Activated T-helper 2 cell treated with anti-CD3 and anti-CD28 coated beads, Interferon-gamma antibody, Interleukin-2, Interleukin-4, amounts not matched to agents 10 μg/mL and 5 μg/mL and 100 μg/mL, durations not matched to agents 14 hours and 24 hours and 36 hours (primary cell): Measurements from ENCODE around the gene LTBP1. TPM values are rescaled to one million over a fixed set of nuclear protein-coding genes. Genes with fewer than 3 reads are reported as not detected.
"Not testable (repeated sequence)": the region's sequence is repeated elsewhere in the genome, so short reads cannot be mapped to it uniquely, and the experiment has no call there.

Experiments
- DNase-seq: peaks from one replicate; pipeline ENCODE4 v3.0.0; 2021; ENCODE audit warnings: low spot score
- H3K27ac Mint-ChIP-seq: one replicate; pipeline ENCODE4 v1.8.0; 2021; ENCODE audit warnings: mixed read lengths
- H3K27me3 Mint-ChIP-seq: one replicate; pipeline ENCODE4 v1.8.0; 2021; ENCODE audit warnings: low read depth, mixed read lengths
- H3K36me3 Mint-ChIP-seq: one replicate; pipeline ENCODE4 v1.8.0; 2021; ENCODE audit warnings: low read depth, mixed read lengths
- H3K4me1 Mint-ChIP-seq: one replicate; pipeline ENCODE4 v1.8.0; 2021; ENCODE audit warnings: low read depth, mixed read lengths
- H3K4me3 Mint-ChIP-seq: one replicate; pipeline ENCODE4 v1.8.0; 2021; ENCODE audit warnings: low read depth, mild to moderate bottlenecking, moderate library complexity, mixed read lengths
- H3K9me3 Mint-ChIP-seq: one replicate; pipeline ENCODE4 v1.8.0; 2021; ENCODE audit warnings: mixed read lengths
- intact Hi-C: fragments of 100-400 bp; cut with micrococcal nuclease; formaldehyde crosslinking; loops from one replicate; pipeline ENCODE4 v1.15.1; 2023
- total RNA-seq: library from RNA; stranded (reverse); gene quantifications from 2 replicates; pipeline ENCODE4 v1.2.3, GENCODE V29; 2022

Gene LTBP1
- 0.34 and 0.82 TPM in 2 replicates for total RNA-seq

DNA sequence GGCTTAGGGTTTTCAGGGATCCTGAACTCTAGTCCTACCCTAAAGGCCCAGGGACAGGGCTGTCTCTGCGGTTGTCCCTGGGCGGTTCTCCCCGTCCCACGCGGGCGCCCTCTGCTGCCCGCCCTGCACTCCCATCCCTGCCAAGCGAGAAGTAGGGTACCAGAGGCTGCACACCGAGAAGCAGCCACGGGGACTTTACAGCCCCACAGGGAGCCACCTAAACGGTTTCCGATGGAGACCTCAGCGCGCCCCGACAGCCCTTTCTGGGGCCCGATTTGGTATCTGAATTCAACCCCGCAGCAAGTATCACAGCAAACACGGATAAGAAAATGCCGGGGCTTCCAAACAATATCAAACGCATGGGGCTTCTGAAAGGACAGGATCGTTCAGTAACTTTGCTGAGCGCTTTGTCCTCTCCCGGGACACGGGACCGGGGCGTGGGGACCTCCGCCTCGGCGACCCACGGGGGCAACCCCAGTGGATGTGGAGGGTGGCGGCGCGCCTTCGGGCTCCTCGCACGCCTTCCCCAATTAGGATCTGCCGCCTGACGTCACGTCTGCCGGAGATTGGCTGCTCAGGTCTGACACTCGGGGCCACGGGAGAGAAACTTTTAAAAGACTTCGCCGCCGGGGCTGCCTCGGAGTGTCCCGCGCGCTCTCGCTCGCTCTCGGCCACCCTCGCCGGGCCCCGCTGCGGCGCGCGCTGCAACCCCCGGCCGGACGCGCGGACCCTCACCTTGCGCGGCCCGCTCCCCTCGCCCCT, at the start of gene LTBP1:
Gene LTBP1, plus strand, starts transcription at position 640 of the 762 bp plus-strand sequence. CDS start 372 bp downstream, outside the sequence.
- H3K27ac Mint-ChIP-seq: no peak within 1 kb of the TSS
- peaks cover 38% of the 10 kb centered on the region for H3K27me3 Mint-ChIP-seq
- H3K9me3 Mint-ChIP-seq: no peaks in the 10 kb centered on the region
- H3K36me3 Mint-ChIP-seq: no peaks in the 10 kb centered on the region
- H3K4me3 Mint-ChIP-seq: peak within 1 kb of the TSS; percentile 79
- intact Hi-C loops: loop anchor here (5.0 to 10.0 kb wide), 7 partner anchors 172 to 651 kb away; partner anchors contain the start of genes FAM98A and TTC27
- DNase-seq: peak; percentile 67
- H3K4me1 Mint-ChIP-seq: peaks cover 5% of the 10 kb centered on the region

DNA sequence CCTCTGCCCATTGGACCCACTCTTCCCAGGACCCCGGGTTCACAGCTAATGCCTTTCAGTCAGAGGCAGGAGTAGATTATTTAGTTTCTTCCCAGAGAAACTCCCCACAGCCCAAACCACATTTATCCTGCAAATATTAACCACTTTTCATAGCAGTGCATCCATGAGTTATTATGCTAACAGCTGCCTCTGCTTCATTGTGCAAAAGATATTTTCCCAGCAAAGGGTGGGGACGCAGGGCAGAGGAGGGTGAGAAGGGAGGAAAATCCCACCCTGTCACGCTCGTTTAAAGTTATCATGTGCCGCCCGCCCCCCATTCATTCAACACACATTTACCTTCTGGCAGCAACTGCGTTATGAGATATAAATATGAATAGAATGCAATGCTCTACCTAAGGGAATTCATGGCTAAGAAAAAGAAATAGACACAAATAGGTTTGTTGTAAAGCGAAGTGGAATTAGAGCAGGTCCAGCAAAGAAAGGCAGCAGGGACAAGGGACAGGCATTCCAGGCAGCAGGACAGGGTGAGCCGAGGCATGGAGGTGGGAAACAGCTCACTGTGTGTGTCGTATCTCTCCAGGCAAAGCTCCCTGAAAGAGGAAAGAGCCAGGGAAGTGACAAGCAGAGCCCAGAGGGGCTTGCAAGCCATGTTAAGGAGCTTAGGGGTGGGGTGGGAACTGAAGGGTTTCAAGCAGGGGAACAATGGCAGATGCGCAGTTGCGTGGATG, 46.3 kb upstream of the LTBP1 start:
- H3K4me3 Mint-ChIP-seq: no peak overlapping the region
- H3K27ac Mint-ChIP-seq: no peak overlapping the region
- peaks cover 2% of the 10 kb centered on the region for H3K4me1 Mint-ChIP-seq
- peaks cover 7% of the 10 kb centered on the region for H3K27me3 Mint-ChIP-seq
- H3K9me3 Mint-ChIP-seq: no peaks in the 10 kb centered on the region
- no peaks in the 10 kb centered on the region for H3K36me3 Mint-ChIP-seq
- DNase-seq: no peak
- intact Hi-C loops: no loop called here

GRCh38 chr2:32901313-32901712, 45.4 kb upstream of the LTBP1 start:
- intact Hi-C loops: no loop called here
- H3K27me3 Mint-ChIP-seq: peaks cover 7% of the 10 kb centered on the region
- H3K36me3 Mint-ChIP-seq: no peaks in the 10 kb centered on the region
- no peaks in the 10 kb centered on the region for H3K4me1 Mint-ChIP-seq
- H3K9me3 Mint-ChIP-seq: no peaks in the 10 kb centered on the region
- no peak overlapping the region for H3K4me3 Mint-ChIP-seq
- no peak overlapping the region for H3K27ac Mint-ChIP-seq
- DNase-seq: no peak

DNA sequence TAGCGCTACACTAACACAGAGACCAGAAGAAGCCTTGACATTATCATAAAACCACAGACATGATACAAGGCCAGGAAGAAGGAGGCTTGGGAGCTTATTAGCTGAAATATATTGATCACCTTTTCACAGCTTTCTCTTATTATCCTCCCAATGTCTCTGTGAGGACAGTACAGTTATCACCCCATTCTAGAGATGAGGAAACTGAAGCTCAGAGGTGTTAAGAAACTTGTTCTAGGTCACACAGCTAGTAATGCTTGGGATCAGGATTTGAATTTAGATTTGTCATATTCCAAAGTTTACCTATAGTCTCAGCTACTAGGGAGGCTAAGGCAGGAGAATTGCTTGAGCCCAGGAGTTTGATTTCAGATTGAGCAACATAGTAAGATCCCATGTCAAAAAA, 44.6 kb upstream of the LTBP1 start:
- no peak for DNase-seq
- intact Hi-C loops: no loop called here
- Mint-ChIP-seq H3K9me3 (no peaks in the 10 kb centered on the region), H3K4me1 (no peaks in the 10 kb centered on the region), H3K27ac (no peak overlapping the region), H3K4me3 (no peak overlapping the region), H3K36me3 (no peaks in the 10 kb centered on the region), H3K27me3 (peaks cover 7% of the 10 kb centered on the region)

DNA sequence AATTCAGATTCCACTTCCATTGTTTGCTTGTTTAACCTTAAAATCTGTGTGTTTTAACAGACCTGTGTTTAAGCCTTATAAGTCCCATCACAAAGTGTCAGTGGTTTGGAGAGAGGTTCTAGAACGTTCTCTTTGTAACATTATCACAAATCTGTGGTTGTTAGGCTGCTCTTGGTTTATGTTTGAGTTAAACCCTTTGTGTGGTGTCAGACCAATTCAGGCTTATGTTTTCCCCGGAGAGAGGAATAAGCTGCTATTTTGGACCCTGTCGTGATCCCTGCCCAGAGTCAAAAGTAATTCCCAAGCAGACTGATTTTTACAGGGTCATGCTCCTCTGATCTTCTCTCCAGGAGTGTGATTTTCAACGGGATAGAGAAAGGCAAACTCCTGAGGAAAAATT, 43.8 kb upstream of the LTBP1 start:
- DNase-seq: no peak
- intact Hi-C loops: no loop called here
- Mint-ChIP-seq H3K9me3 (no peaks in the 10 kb centered on the region), H3K27me3 (peaks cover 7% of the 10 kb centered on the region), H3K4me3 (no peak overlapping the region), H3K27ac (no peak overlapping the region), H3K36me3 (no peaks in the 10 kb centered on the region), H3K4me1 (no peaks in the 10 kb centered on the region)

DNA sequence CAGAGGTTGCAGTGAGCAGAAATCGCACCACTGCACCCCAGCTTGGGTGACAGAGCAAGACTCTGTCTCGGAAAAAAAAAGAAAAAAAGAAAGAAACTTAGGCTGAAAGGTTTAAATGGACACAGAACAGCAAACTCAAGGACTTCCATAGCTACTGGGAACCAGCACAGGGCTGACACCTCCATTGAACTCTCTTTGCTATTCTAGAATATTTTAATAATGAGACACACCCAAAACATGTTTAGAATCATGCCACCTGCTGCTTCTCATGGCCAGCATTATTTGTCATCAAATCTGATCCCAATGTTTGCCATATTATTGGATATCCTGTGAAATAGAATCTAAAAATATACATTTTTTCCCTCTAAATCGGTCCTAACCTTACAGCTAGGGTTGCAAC, 42.7 kb upstream of the LTBP1 start:
- Mint-ChIP-seq H3K4me3 (no peak overlapping the region), H3K27me3 (peaks cover 5% of the 10 kb centered on the region), H3K36me3 (no peaks in the 10 kb centered on the region), H3K4me1 (no peaks in the 10 kb centered on the region), H3K9me3 (no peaks in the 10 kb centered on the region), H3K27ac (no peak overlapping the region)
- intact Hi-C loops: no loop called here
- no peak for DNase-seq

- no peak overlapping the region for H3K4me3 Mint-ChIP-seq
- intact Hi-C loops: no loop called here
- no peak overlapping the region for H3K27ac Mint-ChIP-seq
- H3K9me3 Mint-ChIP-seq: no peaks in the 10 kb centered on the region
- H3K36me3 Mint-ChIP-seq: no peaks in the 10 kb centered on the region
- peaks cover 5% of the 10 kb centered on the region for H3K27me3 Mint-ChIP-seq
- no peak for DNase-seq
- no peaks in the 10 kb centered on the region for H3K4me1 Mint-ChIP-seq
Measured at GRCh38 chr2:32904751-32905150, 42.0 kb upstream of the LTBP1 start.

DNA sequence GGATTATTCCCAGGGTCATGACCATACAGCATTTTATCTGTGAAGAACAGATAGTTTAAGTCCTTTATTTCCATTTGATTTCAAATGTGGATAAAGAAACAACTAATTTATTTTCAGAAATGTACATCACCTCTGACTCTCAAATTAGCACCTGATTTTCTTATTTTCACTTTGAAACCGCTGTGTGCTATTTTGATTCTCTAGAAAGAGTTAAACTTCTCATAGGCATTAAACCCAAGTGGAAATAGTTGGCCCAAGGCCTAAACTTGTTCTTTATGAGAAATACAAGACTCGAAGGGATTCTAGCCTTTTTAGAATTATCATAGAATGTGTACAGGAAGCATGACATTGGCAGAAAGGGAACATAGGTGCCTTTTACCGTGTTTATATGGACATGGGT, 41.5 kb upstream of the LTBP1 start:
- intact Hi-C loops: no loop called here

DNA sequence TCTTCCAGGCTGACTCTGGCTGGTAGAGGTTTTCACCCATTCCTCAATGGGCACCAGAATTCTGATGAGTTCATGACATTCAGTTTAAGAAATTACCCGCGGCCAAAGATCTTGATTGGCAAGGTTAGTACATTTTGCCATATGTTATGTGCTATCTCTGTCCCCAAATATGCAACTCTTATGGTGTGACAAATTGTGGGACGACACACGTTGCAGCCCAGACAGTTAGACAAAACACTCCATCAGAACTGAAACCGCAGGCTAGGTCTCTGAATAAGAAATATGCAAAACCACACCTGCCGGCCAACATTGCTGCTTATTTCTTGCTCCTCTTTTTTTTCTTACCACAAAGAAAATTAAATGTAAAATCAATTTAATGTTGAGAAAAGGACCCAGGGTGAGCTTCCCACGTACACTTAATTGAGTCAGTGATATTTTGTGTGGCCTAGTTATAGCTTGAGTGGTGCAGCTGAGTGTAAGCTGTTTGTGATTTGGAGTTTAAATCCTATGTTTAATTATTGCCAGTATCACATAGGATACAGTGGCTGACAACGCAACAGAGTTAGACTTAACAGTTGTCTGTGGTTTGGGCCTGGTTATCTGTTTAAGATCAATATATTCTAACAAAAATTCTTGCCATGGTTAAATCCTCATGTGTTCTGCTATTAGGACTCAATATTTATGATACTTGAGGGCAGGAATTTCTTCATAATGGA, 35.7 kb upstream of the LTBP1 start:
- intact Hi-C loops: no loop called here
- no peak for DNase-seq
- H3K4me3 Mint-ChIP-seq: no peak overlapping the region
- H3K27me3 Mint-ChIP-seq: peaks cover 1% of the 10 kb centered on the region
- H3K9me3 Mint-ChIP-seq: no peaks in the 10 kb centered on the region
- no peaks in the 10 kb centered on the region for H3K4me1 Mint-ChIP-seq
- H3K36me3 Mint-ChIP-seq: no peaks in the 10 kb centered on the region
- no peak overlapping the region for H3K27ac Mint-ChIP-seq

More for the DNA sequence above, 41.5 kb upstream of the LTBP1 start:
- no peaks in the 10 kb centered on the region for H3K36me3 Mint-ChIP-seq
- no peak overlapping the region for H3K4me3 Mint-ChIP-seq
- no peak for DNase-seq
- no peak overlapping the region for H3K27ac Mint-ChIP-seq
- H3K4me1 Mint-ChIP-seq: no peaks in the 10 kb centered on the region
- peaks cover 5% of the 10 kb centered on the region for H3K27me3 Mint-ChIP-seq
- no peaks in the 10 kb centered on the region for H3K9me3 Mint-ChIP-seq

- no peak for DNase-seq
- no peaks in the 10 kb centered on the region for H3K4me1 Mint-ChIP-seq
- no peaks in the 10 kb centered on the region for H3K9me3 Mint-ChIP-seq
- H3K27me3 Mint-ChIP-seq: peaks cover 1% of the 10 kb centered on the region
- H3K27ac Mint-ChIP-seq: no peak overlapping the region
- no peak overlapping the region for H3K4me3 Mint-ChIP-seq
- intact Hi-C loops: no loop called here
- H3K36me3 Mint-ChIP-seq: no peaks in the 10 kb centered on the region
Measured at GRCh38 chr2:32915694-32916093, 31.1 kb upstream of the LTBP1 start.

GRCh38 chr2:32918774-32919173, 28.0 kb upstream of the LTBP1 start:
- Mint-ChIP-seq H3K27me3 (peaks cover 3% of the 10 kb centered on the region), H3K4me1 (no peaks in the 10 kb centered on the region), H3K27ac (no peak overlapping the region), H3K36me3 (no peaks in the 10 kb centered on the region), H3K9me3 (no peaks in the 10 kb centered on the region), H3K4me3 (no peak overlapping the region)
- intact Hi-C loops: no loop called here
- DNase-seq: no peak

DNA sequence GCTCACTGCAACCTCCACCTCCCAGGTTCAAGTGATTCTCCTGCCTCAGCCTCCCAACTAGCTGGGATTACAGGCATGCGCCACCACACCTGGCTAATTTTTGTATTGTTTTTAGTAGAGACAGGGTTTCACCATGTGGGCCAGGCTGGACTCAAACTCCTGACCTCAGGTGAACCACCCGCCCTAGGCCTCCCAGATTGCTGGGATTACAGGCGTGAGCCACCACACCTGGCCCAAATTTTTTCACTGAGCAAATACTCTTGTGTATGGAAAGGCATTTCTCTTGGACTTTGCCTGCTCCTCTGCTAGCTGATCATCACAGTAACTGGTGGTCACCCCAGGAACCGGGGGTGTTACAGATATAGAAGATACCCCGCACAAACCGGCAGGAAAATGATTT, 26.9 kb upstream of the LTBP1 start:
- H3K9me3 Mint-ChIP-seq, H3K27me3 Mint-ChIP-seq, H3K4me3 Mint-ChIP-seq, intact Hi-C loops, H3K27ac Mint-ChIP-seq, H3K4me1 Mint-ChIP-seq, H3K36me3 Mint-ChIP-seq, DNase-seq: not testable (repeated sequence)

DNA sequence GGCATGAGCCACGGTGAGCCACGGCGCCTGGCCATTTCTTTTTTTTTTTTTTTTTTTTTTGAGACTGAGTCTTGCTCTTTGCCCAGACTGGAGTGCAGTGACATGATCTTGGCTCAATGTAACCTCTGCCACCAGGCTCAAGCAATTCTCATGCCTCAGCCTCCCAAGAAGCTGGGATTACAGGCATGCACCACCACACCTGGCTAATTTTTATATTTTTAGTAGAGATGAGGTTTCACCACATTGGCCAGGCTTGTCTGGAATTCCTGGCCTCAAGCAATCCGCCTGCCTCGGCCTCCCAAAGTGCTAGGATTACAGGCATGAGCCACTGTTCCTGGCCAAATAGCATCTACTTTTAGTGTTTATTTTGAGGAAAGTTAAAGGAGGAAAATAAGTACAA, 25.3 kb upstream of the LTBP1 start:
- intact Hi-C loops: not testable (repeated sequence)

More for the DNA sequence above, 25.3 kb upstream of the LTBP1 start:
- H3K9me3 Mint-ChIP-seq, H3K27me3 Mint-ChIP-seq, H3K4me1 Mint-ChIP-seq, H3K27ac Mint-ChIP-seq, DNase-seq, H3K36me3 Mint-ChIP-seq, H3K4me3 Mint-ChIP-seq: not testable (repeated sequence)
